Astrocyte of the spinal cord (primary cell): Measurements from ENCODE around the gene GRN.

Source experiments
- DNase-seq: peaks from one replicate; pipeline ENCODE4 v3.0.0; 2011; ENCODE audit warnings: low read depth, low spot score
- H3K4me3 ChIP-seq: 2 replicates; pipeline ENCODE4 v1.5.1; 2011; ENCODE audit warnings: low read depth, mild to moderate bottlenecking, low read length, moderate library complexity
- CTCF ChIP-seq: IDR thresholded peaks from 2 replicates; pipeline ENCODE4 v1.5.1; 2012; ENCODE audit warnings: low read depth, mild to moderate bottlenecking, low read length, inconsistent platforms
- in situ Hi-C: cut with HindIII; loops from 2 replicates; pipeline ENCODE4 v1.10.0; 2017; ENCODE audit warnings: low sequenced_read_pairs

The GRN gene

GRCh38 chr17:44314524-44314868 is 30.6 kb upstream of the GRN start:
- no peak for DNase-seq
- no peak for TF ChIP-seq CTCF
- no peak overlapping the region for H3K4me3 ChIP-seq
- in situ Hi-C loops: no loop called here

- DNase-seq: no peak
- no peak for TF ChIP-seq CTCF
- in situ Hi-C loops: no loop called here
- H3K4me3 ChIP-seq: no peak overlapping the region
Observed at GRCh38 chr17:44314869-44315661, 30.0 kb upstream of the GRN start.

GRCh38 chr17:44315760-44316731 is 29.1 kb upstream of the GRN start:
- in situ Hi-C loops: no loop called here
- no peak for TF ChIP-seq CTCF
- H3K4me3 ChIP-seq: no peak overlapping the region
- DNase-seq: no peak

GRCh38 chr17:44317545-44317944 is 27.6 kb upstream of the GRN start:
- no peak for TF ChIP-seq CTCF
- no peak overlapping the region for H3K4me3 ChIP-seq
- DNase-seq: no peak
- in situ Hi-C loops: no loop called here

GRCh38 chr17:44318077-44318892 is 26.8 kb upstream of the GRN start:
- no peak for TF ChIP-seq CTCF
- no peak for DNase-seq
- in situ Hi-C loops: no loop called here
- no peak overlapping the region for H3K4me3 ChIP-seq

GRCh38 chr17:44320066-44320465 is 25.0 kb upstream of the GRN start:
- in situ Hi-C loops: no loop called here
- H3K4me3 ChIP-seq: no peak overlapping the region
- no peak for TF ChIP-seq CTCF
- DNase-seq: no peak
